Keratinocyte (primary cell): ENCODE results near the gene P2RX2. TPM values are rescaled to one million over a fixed set of nuclear protein-coding genes. Genes with fewer than 3 reads are reported as not detected.

ENCODE experiments used
- DNase-seq: peaks from one replicate; pipeline ENCODE4 v3.0.0-alpha.2; 2011; ENCODE audit warnings: low read depth, missing footprints, low spot score
- FAIRE-seq: peaks from 2 replicates; lab custom pipeline; 2011; peaks lifted over from hg19 to GRCh38; lab: Jason Lieb, UNC
- H2AFZ ChIP-seq: 2 replicates; pipeline ENCODE4 v1.6.0; 2012; ENCODE audit warnings: low read length, control low read depth, inconsistent platforms; ENCODE audit not compliant: control insufficient read depth
- H3K27ac ChIP-seq: 2 replicates; pipeline ENCODE4 v1.5.1; 2011; ENCODE audit warnings: low read length; ENCODE audit not compliant: control insufficient read depth, insufficient read depth
- H3K27me3 ChIP-seq: 3 replicates; pipeline ENCODE4 v1.6.0; 2011; ENCODE audit warnings: low read length; ENCODE audit not compliant: control insufficient read depth, insufficient read depth; ENCODE audit errors: extremely low read depth
- H3K36me3 ChIP-seq, 2 experiments: 2 replicates in 1 of 2; 3 replicates in 1 of 2; pipeline ENCODE4 v1.5.1; 2011; ENCODE audit warnings: low read length in 2 of 2, mild to moderate bottlenecking in 1 of 2; ENCODE audit not compliant: control insufficient read depth in 2 of 2, insufficient read depth in 2 of 2; ENCODE audit errors: extremely low read depth in 1 of 2
- H3K4me1 ChIP-seq: 3 replicates; pipeline ENCODE4 v1.5.1; 2011; ENCODE audit warnings: low read length; ENCODE audit not compliant: control insufficient read depth, insufficient read depth; ENCODE audit errors: extremely low read depth
- H3K4me2 ChIP-seq: 3 replicates; pipeline ENCODE4 v1.6.0; 2011; ENCODE audit warnings: low read depth, low read length; ENCODE audit not compliant: control insufficient read depth, insufficient read depth; ENCODE audit errors: extremely low read depth
- H3K4me3 ChIP-seq, 3 experiments: fragments of 200-600 bp in 1 of 3; sonication (generic) in 1 of 3; 2 replicates in 2 of 3; 3 replicates in 1 of 3; pipeline ENCODE4 v1.5.1; 2011 to 2016; ENCODE audit warnings: low read length in 3 of 3, mild to moderate bottlenecking in 3 of 3, control low read depth in 2 of 3, inconsistent platforms in 1 of 3, low read depth in 1 of 3, mixed read lengths in 1 of 3, mixed run types in 1 of 3, moderate library complexity in 1 of 3; ENCODE audit not compliant: control insufficient read depth in 2 of 3, insufficient read depth in 2 of 3; ENCODE audit errors: extremely low read depth in 1 of 3
- H3K79me2 ChIP-seq: 2 replicates; pipeline ENCODE4 v1.6.0; 2012; ENCODE audit warnings: low read length; ENCODE audit not compliant: control insufficient read depth, insufficient read depth
- H3K9ac ChIP-seq: 3 replicates; pipeline ENCODE4 v1.6.0; 2011; ENCODE audit warnings: low read length; ENCODE audit not compliant: control insufficient read depth, insufficient read depth; ENCODE audit errors: extremely low read depth
- H3K9me1 ChIP-seq: 3 replicates; pipeline ENCODE4 v1.6.0; 2011; ENCODE audit warnings: low read length; ENCODE audit not compliant: control insufficient read depth, insufficient read depth; ENCODE audit errors: extremely low read depth
- H3K9me3 ChIP-seq: 2 replicates; pipeline ENCODE4 v1.5.1; 2012; ENCODE audit warnings: low read depth, low read length; ENCODE audit not compliant: control insufficient read depth
- H4K20me1 ChIP-seq: 3 replicates; pipeline ENCODE4 v1.6.0; 2011; ENCODE audit warnings: low read length; ENCODE audit not compliant: control insufficient read depth, insufficient read depth; ENCODE audit errors: extremely low read depth
- EZH2 ChIP-seq: IDR thresholded peaks from one replicate; pipeline ENCODE4 v1.6.1; 2012; ENCODE audit warnings: inconsistent platforms, mild to moderate bottlenecking, low read length, moderate library complexity
- dilution Hi-C: fragments of 300-500 bp; cut with MboI; formaldehyde crosslinking; loops from one replicate; pipeline ENCODE4 v1.7.0; 2020; ENCODE audit warnings: low sequenced_read_pairs; ENCODE audit not compliant: extremely low pct_ligation_motif_present
- polyA plus RNA-seq, 5 experiments: library from polyadenylated mRNA; depleted of rRNA in 3 of 5; stranded (reverse) in 3 of 5; stranded (forward) in 1 of 5; unstranded in 1 of 5; fragments of >200 nt; gene quantifications; 1 replicate in 1 of 5; 2 replicates in 3 of 5; 3 replicates in 1 of 5; pipeline versions ENCODE4 v1.2.1 to v1.2.3, GENCODE V29; 2011 to 2012; ENCODE audit warnings: missing spikeins in 2 of 5, low read depth in 1 of 5, low replicate concordance in 1 of 5
- TF ChIP-seq, protein P1 (sequence below), 3 experiments: IDR thresholded peaks in 1 of 3; conservative IDR thresholded peaks in 1 of 3; optimal IDR thresholded peaks in 1 of 3; 2 replicates in 2 of 3; 3 replicates in 1 of 3; pipeline versions ENCODE3 to v1.5.1; 2011; ENCODE audit warnings: low read length in 3 of 3, mild to moderate bottlenecking in 3 of 3, moderate library complexity in 2 of 3, control low read depth in 1 of 3, inconsistent platforms in 1 of 3; ENCODE audit not compliant: insufficient read depth in 2 of 3; ENCODE audit errors: extremely low read depth in 1 of 3

P2RX2 gene
- polyA plus RNA-seq, 1 donor (not counting 4 experiments of a cell fraction or from before 2014, with no cell fraction given), result not detected

GRCh38 chr12:132587781-132588180, 30.8 kb upstream of the P2RX2 start:
- Histone ChIP-seq H3K9ac (no peak overlapping the region), H3K79me2 (no peaks in the 10 kb centered on the region), H3K4me3 (no peak overlapping the region), H3K4me1 (no peaks in the 10 kb centered on the region), H2AFZ (no peak overlapping the region), H3K4me2 (no peak overlapping the region), H3K9me3 (no peaks in the 10 kb centered on the region), H4K20me1 (no peaks in the 10 kb centered on the region), H3K27me3 (peaks cover 10% of the 10 kb centered on the region), H3K9me1 (no peaks in the 10 kb centered on the region), H3K27ac (no peak overlapping the region), H3K36me3 (peaks cover 0 to 2% of the 10 kb centered on the region in 2 experiments)
- FAIRE-seq (no peak), DNase-seq (no peak)
- dilution Hi-C loops, result no loop called here
- TF ChIP-seq, protein P1, sequence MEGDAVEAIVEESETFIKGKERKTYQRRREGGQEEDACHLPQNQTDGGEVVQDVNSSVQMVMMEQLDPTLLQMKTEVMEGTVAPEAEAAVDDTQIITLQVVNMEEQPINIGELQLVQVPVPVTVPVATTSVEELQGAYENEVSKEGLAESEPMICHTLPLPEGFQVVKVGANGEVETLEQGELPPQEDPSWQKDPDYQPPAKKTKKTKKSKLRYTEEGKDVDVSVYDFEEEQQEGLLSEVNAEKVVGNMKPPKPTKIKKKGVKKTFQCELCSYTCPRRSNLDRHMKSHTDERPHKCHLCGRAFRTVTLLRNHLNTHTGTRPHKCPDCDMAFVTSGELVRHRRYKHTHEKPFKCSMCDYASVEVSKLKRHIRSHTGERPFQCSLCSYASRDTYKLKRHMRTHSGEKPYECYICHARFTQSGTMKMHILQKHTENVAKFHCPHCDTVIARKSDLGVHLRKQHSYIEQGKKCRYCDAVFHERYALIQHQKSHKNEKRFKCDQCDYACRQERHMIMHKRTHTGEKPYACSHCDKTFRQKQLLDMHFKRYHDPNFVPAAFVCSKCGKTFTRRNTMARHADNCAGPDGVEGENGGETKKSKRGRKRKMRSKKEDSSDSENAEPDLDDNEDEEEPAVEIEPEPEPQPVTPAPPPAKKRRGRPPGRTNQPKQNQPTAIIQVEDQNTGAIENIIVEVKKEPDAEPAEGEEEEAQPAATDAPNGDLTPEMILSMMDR (optimal IDR thresholded peaks at IDR 0.05 in 1 of 3, IDR thresholded peaks at IDR 0.05 in 1 of 3, conservative IDR thresholded peaks at IDR 0.05 in 1 of 3; ENCODE audit: extremely low read depth in 1 of 3, insufficient read depth in 2 of 3, low read length in 3 of 3), result no peak
- no peak for TF ChIP-seq EZH2

GRCh38 chr12:132588319-132588718, 30.3 kb upstream of the P2RX2 start:
- dilution Hi-C loops, result no loop called here
- H3K9ac ChIP-seq, result no peak overlapping the region

More at GRCh38 chr12:132588319-132588718, 30.3 kb upstream of the P2RX2 start:
- H3K79me2 ChIP-seq, result no peaks in the 10 kb centered on the region
- no peak overlapping the region for H3K4me2 ChIP-seq
- H3K9me3 ChIP-seq, result no peaks in the 10 kb centered on the region
- peaks cover 0 to 2% of the 10 kb centered on the region in 2 experiments for H3K36me3 ChIP-seq
- H3K4me3 ChIP-seq, result no peak overlapping the region
- FAIRE-seq, result no peak
- no peak for TF ChIP-seq EZH2
- TF ChIP-seq, protein P1 (optimal IDR thresholded peaks at IDR 0.05 in 1 of 3, IDR thresholded peaks at IDR 0.05 in 1 of 3, conservative IDR thresholded peaks at IDR 0.05 in 1 of 3; ENCODE audit: extremely low read depth in 1 of 3, insufficient read depth in 2 of 3, low read length in 3 of 3), result no peak
- H2AFZ ChIP-seq, result no peak overlapping the region
- H3K27ac ChIP-seq, result no peak overlapping the region
- H3K4me1 ChIP-seq, result no peaks in the 10 kb centered on the region
- no peak for DNase-seq
- no peaks in the 10 kb centered on the region for H3K9me1 ChIP-seq
- H4K20me1 ChIP-seq, result no peaks in the 10 kb centered on the region
- H3K27me3 ChIP-seq, result peaks cover 10% of the 10 kb centered on the region
